Mesothelial cell of epicardium (in vitro differentiated cells): ENCODE measurements around the gene DOCK4. TPM values are rescaled to one million over a fixed set of nuclear protein-coding genes. Genes with fewer than 3 reads are reported as not detected.

ENCODE experiments used
- DNase-seq, 2 experiments: peaks; one replicate each; pipeline ENCODE4 v3.0.0; 2021; ENCODE audit warnings: low spot score in 2 of 2; ENCODE audit not compliant: unreplicated experiment in 2 of 2
- H3K27ac Mint-ChIP-seq: 2 replicates; pipeline ENCODE4 v1.8.0; 2021; ENCODE audit warnings: mixed read lengths
- H3K27me3 Mint-ChIP-seq: 2 replicates; pipeline ENCODE4 v1.8.0; 2021; ENCODE audit warnings: low read depth, mixed read lengths
- H3K36me3 Mint-ChIP-seq: 2 replicates; pipeline ENCODE4 v1.8.0; 2021; ENCODE audit warnings: mixed read lengths
- H3K4me1 Mint-ChIP-seq: 2 replicates; pipeline ENCODE4 v1.8.0; 2021; ENCODE audit warnings: mixed read lengths
- H3K4me3 Mint-ChIP-seq: 2 replicates; pipeline ENCODE4 v1.8.0; 2021; ENCODE audit warnings: mild to moderate bottlenecking, moderate library complexity, mixed read lengths
- H3K9me3 Mint-ChIP-seq: 2 replicates; pipeline ENCODE4 v1.8.0; 2021; ENCODE audit warnings: mixed read lengths
- CTCF ChIP-seq: fragments of 200-600 bp; sonication (generic); IDR thresholded peaks from one replicate; pipeline ENCODE4 v1.5.0; 2021; ENCODE audit warnings: antibody characterized with exemption; ENCODE audit not compliant: unreplicated experiment
- total RNA-seq: library from RNA; stranded (reverse); gene quantifications from 3 replicates; pipeline ENCODE4 v1.2.1, GENCODE V29; 2021

DOCK4 gene
- total RNA-seq, 1 donor from 2014 or later = 27.7 TPM

DNA sequence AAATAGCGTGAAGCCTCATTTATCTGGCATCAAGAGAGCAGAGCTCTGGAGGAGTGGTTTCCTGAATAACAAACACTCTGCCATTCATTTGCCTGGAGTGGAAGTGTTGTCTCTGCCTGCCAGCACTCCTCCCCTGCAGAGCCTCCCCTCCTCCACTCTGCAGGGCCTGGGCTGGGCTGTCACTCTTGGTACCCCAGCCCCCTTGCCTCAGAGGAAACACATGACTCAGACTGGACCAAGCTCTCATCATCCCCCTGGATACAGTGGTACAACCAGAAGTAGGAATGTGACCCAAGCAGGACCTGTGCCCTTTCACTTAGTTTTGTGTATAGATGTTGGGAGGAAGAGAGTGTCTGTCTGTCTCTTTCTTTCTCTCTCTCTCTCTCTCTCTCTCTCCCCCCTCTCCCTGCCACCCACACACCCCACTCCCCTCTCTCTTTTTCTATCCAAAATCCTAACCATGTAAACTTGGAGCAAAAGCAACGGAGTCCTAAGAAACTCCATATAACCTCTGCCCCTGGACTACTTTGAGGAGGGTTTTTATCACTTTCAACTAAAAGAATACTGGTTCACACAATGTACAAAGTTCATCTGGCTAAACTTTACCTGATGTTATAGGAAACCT lies 43.9 kb downstream of the DOCK4 start:
- DNase-seq = no peak
- Mint-ChIP-seq H3K4me3 (no peak overlapping the region), H3K9me3 (no peaks in the 10 kb centered on the region), H3K4me1 (peaks cover 48% of the 10 kb centered on the region), H3K27me3 (no peaks in the 10 kb centered on the region), H3K36me3 (no peaks in the 10 kb centered on the region), H3K27ac (peak overlapping the region; percentile 71)
- no peak for TF ChIP-seq CTCF

DNA sequence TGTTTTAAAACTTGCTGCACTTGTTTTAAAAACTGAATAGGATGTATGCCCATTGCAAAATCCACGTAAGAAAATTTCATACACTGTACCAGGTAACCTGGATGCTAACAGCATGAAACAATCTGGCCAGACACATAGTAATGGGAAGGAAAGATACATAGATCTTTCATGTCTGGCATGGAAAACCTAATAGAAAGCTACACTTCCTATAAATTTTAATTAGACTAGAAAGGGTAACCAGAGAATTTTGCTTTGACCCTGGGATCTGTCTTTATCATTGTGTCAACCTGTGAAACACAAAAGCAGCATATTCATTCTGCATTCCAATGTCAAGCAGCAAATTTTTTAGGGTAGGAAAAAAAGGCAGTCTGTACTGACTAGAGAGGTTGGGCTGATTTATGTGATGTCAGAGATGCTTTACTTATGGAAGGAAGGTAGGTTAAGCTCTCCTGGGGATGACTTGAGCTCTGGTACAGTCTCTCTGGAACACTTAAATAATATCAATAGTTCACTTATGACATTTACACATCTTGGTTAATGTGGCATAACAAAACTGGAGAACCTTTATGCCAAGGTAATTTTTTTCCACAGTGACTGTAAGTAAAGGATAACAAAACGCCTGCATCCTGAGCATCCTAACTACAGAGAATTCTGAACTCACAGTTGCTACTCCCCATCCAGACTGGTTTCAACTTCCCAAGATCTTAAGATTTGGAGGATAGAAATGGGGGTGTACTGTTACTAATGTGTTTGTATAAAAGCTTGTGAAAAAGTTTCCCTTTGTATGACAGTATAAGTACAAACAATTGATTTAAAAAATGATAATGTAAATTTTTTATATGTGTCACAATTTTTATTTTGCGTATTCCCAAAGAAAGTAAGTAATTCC lies 44.7 kb downstream of the DOCK4 start:
- Mint-ChIP-seq H3K36me3 (no peaks in the 10 kb centered on the region), H3K27ac (peak overlapping the region; percentile 52), H3K4me3 (no peak overlapping the region)

GRCh38 chr7:112160771-112161150 lies 45.4 kb downstream of the DOCK4 start:
- no peak for DNase-seq
- H3K27me3 Mint-ChIP-seq = no peaks in the 10 kb centered on the region
- peaks cover 57% of the 10 kb centered on the region for H3K4me1 Mint-ChIP-seq
- TF ChIP-seq CTCF = no peak
- H3K27ac Mint-ChIP-seq = peak overlapping the region; percentile 52
- H3K36me3 Mint-ChIP-seq = no peaks in the 10 kb centered on the region
- no peaks in the 10 kb centered on the region for H3K9me3 Mint-ChIP-seq
- H3K4me3 Mint-ChIP-seq = no peak overlapping the region

More for the DNA sequence above, 44.7 kb downstream of the DOCK4 start:
- no peak for TF ChIP-seq CTCF
- no peak for DNase-seq
- no peaks in the 10 kb centered on the region for H3K27me3 Mint-ChIP-seq
- peaks cover 52% of the 10 kb centered on the region for H3K4me1 Mint-ChIP-seq
- no peaks in the 10 kb centered on the region for H3K9me3 Mint-ChIP-seq

DNA sequence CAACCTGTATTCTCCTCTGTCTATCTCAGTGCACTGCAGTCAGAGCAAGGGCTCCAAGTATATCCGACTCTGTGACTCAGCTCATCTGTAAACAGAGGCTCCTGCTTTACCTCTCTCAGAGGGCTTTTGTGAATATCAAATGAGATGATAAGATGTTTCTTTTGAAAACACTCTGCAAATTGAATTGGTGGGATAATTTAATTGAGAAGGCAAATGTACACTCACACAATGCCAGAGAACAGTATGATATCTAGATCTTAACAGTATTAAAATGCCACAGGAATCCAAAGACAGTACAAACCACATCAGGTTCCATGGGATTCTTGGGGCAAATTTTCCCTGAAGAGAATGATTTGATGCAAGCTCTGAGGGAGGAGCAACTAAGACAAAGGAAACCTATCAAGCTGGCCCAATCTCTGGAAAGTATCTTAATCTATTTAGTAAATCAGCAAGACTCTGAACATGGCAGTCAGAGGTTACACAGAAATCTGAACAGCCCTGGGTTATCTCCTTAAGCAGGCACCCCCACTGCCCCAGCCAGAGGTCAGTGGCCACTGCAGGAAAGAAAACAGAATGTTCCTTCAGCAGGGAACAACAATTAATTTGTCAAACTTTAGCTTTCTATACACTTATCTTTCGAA lies 45.9 kb downstream of the DOCK4 start:
- no peak overlapping the region for H3K4me3 Mint-ChIP-seq
- peak overlapping the region; percentile 52 for H3K27ac Mint-ChIP-seq
- DNase-seq = no peak
- no peaks in the 10 kb centered on the region for H3K9me3 Mint-ChIP-seq
- no peaks in the 10 kb centered on the region for H3K27me3 Mint-ChIP-seq
- TF ChIP-seq CTCF = no peak
- H3K36me3 Mint-ChIP-seq = no peaks in the 10 kb centered on the region
- H3K4me1 Mint-ChIP-seq = peaks cover 56% of the 10 kb centered on the region

DNA sequence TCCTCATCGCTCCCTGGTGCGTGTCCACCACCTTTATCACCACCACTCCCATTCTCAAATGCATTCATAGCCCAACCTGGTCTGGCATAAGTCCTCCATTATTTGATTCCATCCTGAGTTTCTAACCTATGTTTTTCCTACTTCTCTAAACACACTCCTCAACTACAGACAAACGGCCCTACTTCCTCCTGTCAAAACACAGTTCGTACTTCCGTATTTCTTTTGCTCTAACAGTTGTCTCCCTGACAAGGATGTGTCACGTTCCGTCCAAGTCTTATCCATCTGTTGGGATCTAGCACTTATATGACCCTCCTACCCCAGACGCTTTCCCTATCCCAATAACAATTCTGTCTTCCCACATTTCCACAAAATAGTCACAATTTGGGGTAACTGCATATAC lies 46.8 kb downstream of the DOCK4 start:
- Mint-ChIP-seq H3K36me3 (no peaks in the 10 kb centered on the region), H3K27ac (no peak overlapping the region), H3K4me1 (peaks cover 57% of the 10 kb centered on the region)

More for the DNA sequence above, 46.8 kb downstream of the DOCK4 start:
- H3K9me3 Mint-ChIP-seq = no peaks in the 10 kb centered on the region
- no peak for DNase-seq
- no peak for TF ChIP-seq CTCF
- H3K4me3 Mint-ChIP-seq = no peak overlapping the region
- no peaks in the 10 kb centered on the region for H3K27me3 Mint-ChIP-seq
